ENCODE results near the gene NEDD4L.

Gene NEDD4L

DNA sequence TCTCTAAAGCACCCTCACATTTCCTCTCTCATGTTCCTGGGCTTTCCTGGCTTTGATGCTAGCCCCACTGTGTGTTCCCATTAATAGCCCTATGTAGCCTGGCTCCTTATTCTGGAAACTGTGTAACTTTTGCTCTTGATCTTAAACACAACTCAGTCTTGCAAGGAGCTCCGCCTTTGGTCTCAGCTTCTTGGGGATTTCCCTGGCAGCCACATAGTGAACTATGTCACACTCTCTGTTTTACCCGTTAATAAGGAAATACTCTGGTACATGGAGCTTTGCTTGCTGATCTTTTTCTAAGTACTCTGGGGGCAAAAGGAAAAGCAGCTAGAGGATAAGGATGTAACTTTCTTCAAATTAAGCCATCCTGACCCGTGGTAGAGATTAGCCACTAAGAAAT is 259.3 kb downstream of the NEDD4L start:
- H3K27ac Mint-ChIP-seq = peak overlapping the region; percentile 91
- H3K4me1 Mint-ChIP-seq (ENCODE audit: low read depth) = peaks cover 49% of the 10 kb centered on the region
- H3K27me3 Mint-ChIP-seq = peaks cover 8% of the 10 kb centered on the region
- H3K4me3 Mint-ChIP-seq = peak overlapping the region; percentile 58
- peaks cover 4% of the 10 kb centered on the region for H3K36me3 Mint-ChIP-seq (ENCODE audit: low read depth)
- H3K9me3 Mint-ChIP-seq = peaks cover 6% of the 10 kb centered on the region

DNA sequence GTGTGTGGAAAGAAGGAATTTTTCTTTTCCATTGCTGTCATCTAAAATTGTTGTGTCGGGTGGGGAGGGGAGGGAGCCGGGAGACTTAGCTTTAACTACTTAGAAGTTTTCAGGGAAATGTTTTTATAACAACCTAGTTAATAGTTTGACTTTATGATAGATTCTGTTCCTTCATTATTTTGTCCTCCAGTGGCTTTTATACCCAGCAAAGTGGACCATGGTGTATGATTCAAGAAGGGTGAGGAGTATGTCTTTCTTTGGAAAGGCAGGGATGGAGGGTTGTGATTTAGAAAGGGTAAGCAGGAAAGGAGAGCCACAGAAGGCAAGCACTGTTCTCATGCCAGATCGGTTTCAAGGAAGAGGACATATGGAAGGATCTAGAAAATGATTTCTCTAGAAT is 261.8 kb downstream of the NEDD4L start:
- Mint-ChIP-seq H3K27me3 (peaks cover 12% of the 10 kb centered on the region), H3K36me3 (ENCODE audit: low read depth) (peaks cover 4% of the 10 kb centered on the region), H3K27ac (no peak overlapping the region), H3K4me1 (ENCODE audit: low read depth) (peaks cover 59% of the 10 kb centered on the region), H3K9me3 (peaks cover 6% of the 10 kb centered on the region), H3K4me3 (no peak overlapping the region)

DNA sequence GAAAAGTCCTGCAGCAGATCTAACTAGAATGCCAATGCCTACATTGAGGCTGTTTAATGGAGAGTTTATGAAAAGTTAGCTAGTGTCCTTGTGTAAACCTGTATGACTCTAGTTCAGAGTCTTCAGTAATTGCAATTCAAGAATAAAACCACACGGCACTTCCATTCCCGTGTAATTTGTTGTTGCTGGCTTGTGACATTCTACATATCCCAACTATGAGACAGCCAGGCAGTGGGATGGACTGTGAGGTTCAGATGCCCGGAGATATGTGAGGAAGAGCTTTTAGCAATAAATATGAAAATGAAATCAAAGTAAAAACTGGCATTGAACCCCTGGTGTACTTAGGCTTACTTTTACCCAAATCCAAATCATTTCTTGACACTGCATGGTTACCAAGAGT is 263.4 kb downstream of the NEDD4L start:
- Mint-ChIP-seq H3K27ac (no peak overlapping the region), H3K36me3 (ENCODE audit: low read depth) (peaks cover 4% of the 10 kb centered on the region), H3K9me3 (peaks cover 6% of the 10 kb centered on the region), H3K27me3 (peaks cover 12% of the 10 kb centered on the region), H3K4me3 (no peak overlapping the region), H3K4me1 (ENCODE audit: low read depth) (peaks cover 59% of the 10 kb centered on the region)

DNA sequence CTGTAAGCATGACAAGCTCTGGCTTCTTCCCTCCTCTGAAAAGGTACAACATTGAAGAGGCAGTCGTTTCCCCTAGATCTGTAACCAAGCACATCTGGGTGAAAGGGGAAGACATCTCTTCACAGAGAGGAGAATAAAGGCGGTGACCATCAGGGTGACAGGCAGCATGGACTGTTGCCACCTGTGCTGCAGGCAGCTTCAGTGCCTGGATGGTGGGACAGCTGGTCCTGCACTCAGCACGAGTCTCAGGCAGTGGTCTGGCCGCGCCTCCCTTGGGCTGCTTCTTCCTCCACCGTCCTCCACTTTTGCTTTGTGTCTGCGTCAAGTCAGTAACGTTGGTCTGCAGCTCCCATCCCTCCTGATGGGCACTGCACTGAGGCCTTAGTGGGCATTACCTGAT is 264.4 kb downstream of the NEDD4L start:
- H3K4me3 Mint-ChIP-seq = no peak overlapping the region
- no peak overlapping the region for H3K27ac Mint-ChIP-seq
- H3K9me3 Mint-ChIP-seq = peaks cover 6% of the 10 kb centered on the region
- H3K27me3 Mint-ChIP-seq = peaks cover 12% of the 10 kb centered on the region
- H3K4me1 Mint-ChIP-seq (ENCODE audit: low read depth) = peaks cover 51% of the 10 kb centered on the region
- peaks cover 4% of the 10 kb centered on the region for H3K36me3 Mint-ChIP-seq (ENCODE audit: low read depth)

DNA sequence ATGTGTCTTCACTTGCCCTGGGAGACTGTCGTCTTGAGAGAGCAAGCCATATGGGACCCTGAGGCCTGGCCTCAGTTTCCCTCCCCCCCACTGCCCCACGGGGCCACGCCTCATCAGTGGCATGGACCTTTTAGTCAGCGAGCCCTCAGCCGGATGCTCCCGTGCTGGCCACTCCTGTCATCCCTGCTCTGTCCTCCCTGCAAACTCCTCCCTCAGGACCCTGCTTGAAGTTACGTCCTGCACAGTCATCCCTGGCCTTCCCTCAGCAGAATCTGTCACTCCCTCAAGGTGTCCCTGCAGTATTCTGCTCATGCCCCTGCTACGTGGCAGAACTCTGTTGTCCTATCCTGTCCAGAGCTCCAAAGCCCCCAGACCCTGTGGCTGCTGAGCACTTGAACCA is 265.1 kb downstream of the NEDD4L start:
- no peak overlapping the region for H3K27ac Mint-ChIP-seq

DNA sequence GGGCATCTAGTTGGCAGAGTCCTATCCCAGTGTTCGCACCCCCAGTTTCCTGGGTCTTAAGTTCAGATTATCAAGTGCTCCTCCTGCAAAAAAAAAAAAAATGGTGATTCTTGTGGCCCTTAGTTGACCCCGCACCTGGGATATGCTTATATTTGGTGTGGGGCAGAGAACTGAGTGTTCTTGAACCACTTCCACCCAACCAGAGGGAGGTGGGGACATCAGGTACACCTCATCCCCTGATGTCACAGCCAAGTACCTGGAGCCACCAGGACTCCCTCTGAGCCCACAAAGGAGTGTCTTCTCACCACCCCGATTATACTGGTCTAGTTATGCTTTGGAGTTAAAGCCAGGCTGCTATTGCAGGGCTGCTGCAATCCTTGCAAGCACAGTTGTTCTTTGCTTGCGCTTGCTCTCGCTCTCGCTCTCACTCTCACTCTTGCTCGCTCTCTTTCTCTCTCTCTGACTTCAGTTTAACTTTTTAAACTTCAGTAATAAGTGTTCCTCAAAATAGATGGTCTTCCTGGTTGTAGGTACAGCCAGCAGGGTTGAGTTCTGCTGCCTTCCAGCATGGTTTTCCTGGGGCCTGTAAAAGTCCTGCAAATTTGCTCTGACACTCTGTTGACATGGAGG is 265.7 kb downstream of the NEDD4L start:
- no peak overlapping the region for H3K27ac Mint-ChIP-seq
- H3K4me3 Mint-ChIP-seq = no peak overlapping the region
- H3K27me3 Mint-ChIP-seq = peaks cover 12% of the 10 kb centered on the region
- peaks cover 39% of the 10 kb centered on the region for H3K4me1 Mint-ChIP-seq (ENCODE audit: low read depth)
- H3K36me3 Mint-ChIP-seq (ENCODE audit: low read depth) = peaks cover 4% of the 10 kb centered on the region
- peaks cover 6% of the 10 kb centered on the region for H3K9me3 Mint-ChIP-seq

More for the DNA sequence above, 265.1 kb downstream of the NEDD4L start:
- Mint-ChIP-seq H3K9me3 (peaks cover 6% of the 10 kb centered on the region), H3K4me3 (no peak overlapping the region), H3K36me3 (ENCODE audit: low read depth) (peaks cover 4% of the 10 kb centered on the region), H3K27me3 (peaks cover 12% of the 10 kb centered on the region), H3K4me1 (ENCODE audit: low read depth) (peaks cover 45% of the 10 kb centered on the region)

DNA sequence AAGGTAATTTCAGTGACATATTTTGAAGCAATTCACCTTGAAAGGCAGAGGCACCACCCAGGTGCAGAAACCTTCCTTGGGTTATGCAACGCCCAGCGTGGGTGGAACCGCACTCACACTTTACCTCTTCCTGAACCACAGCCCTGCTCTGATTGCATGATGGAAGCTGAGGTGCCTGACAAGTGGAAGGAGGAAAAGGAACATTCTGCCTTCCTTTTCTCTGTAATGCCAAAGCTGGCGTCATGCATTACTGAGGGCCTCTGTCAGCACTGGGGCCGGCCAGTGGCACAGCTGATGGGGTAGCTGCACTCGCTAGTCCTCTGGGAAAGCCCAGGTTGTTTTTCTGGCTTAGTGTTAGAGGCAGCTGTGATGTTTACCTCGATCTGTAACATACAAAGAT is 266.5 kb downstream of the NEDD4L start:
- H3K4me1 Mint-ChIP-seq (ENCODE audit: low read depth) = peaks cover 39% of the 10 kb centered on the region
- H3K4me3 Mint-ChIP-seq = peak overlapping the region; percentile 20
- H3K27ac Mint-ChIP-seq = no peak overlapping the region
- H3K27me3 Mint-ChIP-seq = peaks cover 12% of the 10 kb centered on the region
- peaks cover 4% of the 10 kb centered on the region for H3K36me3 Mint-ChIP-seq (ENCODE audit: low read depth)
- peaks cover 6% of the 10 kb centered on the region for H3K9me3 Mint-ChIP-seq

DNA sequence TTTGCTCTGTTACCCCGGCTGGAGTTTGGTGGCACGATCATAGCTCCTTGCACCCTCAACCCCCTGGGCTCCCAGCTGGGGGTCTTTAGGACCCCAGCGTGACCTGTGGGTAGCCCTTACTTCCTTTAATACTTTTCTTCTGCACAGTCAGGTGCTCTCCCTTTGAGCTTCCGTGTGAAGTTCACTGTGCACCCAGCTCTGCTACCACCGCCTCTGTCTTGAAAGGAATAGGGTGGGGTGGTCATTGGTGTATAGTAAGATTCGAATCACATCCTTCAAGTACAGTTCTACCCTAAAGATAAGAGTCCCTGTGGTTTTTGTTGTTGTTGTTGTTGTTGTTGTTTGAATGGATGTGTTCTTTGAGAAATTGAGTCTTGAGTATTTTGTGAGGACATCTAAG is 267.4 kb downstream of the NEDD4L start:
- H3K4me1 Mint-ChIP-seq (ENCODE audit: low read depth) = peaks cover 39% of the 10 kb centered on the region
- no peaks in the 10 kb centered on the region for H3K9me3 Mint-ChIP-seq
- no peak overlapping the region for H3K27ac Mint-ChIP-seq
- H3K4me3 Mint-ChIP-seq = peak overlapping the region; percentile 7
- H3K36me3 Mint-ChIP-seq (ENCODE audit: low read depth) = no peaks in the 10 kb centered on the region
- H3K27me3 Mint-ChIP-seq = peaks cover 8% of the 10 kb centered on the region

DNA sequence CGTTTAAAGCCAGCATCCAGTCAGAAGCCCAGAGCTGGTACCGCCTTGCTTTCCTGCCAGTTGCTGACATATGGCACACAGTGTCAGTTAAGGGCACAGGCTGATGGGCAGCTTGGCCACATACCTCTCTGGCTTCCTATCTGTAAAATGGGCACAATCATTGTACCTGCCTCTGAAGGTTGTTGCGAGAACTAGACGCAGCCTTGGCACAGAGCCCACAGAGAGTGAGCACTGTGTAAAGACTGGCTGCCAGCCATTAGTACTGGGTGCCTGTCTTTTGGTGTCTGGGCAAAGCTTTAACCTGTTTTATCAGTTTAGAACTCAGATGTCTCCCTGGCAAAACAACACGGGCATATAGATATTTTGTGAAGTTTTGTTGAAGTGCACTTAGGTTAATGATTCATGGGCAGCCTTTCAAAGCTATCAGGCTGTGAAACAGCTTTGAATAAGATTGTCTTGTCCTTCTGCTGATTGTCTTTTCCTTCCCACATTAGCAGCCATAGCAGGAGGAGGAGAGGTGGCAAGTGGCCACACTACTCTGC is 269.5 kb downstream of the NEDD4L start:
- Mint-ChIP-seq H3K27ac (no peak overlapping the region), H3K36me3 (ENCODE audit: low read depth) (no peaks in the 10 kb centered on the region), H3K4me1 (ENCODE audit: low read depth) (peaks cover 53% of the 10 kb centered on the region), H3K27me3 (peaks cover 3% of the 10 kb centered on the region), H3K9me3 (no peaks in the 10 kb centered on the region), H3K4me3 (no peak overlapping the region)

DNA sequence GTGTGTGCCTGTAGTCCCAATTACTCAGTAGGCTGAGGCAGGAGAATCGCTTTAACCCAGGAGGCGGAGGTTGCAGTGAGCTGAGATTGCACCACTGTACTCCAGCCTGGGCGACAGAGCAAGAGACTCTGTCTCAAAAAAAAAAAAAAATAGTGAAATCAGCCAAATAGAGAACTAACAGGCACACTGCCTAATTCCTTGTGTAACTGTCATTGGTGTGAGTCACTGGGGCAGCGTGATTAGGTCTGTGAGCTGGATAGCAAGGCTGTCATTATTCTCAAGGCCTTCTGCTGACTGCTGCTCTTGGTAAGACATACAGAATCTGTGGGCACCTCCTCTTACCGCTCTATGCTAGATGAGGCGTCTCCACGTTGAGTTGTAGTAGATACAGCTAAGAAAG is 270.3 kb downstream of the NEDD4L start:
- H3K36me3 Mint-ChIP-seq (ENCODE audit: low read depth) = no peaks in the 10 kb centered on the region
- H3K9me3 Mint-ChIP-seq = no peaks in the 10 kb centered on the region
- peaks cover under 1% of the 10 kb centered on the region for H3K27me3 Mint-ChIP-seq
- H3K4me3 Mint-ChIP-seq = no peak overlapping the region
- H3K27ac Mint-ChIP-seq = no peak overlapping the region
- H3K4me1 Mint-ChIP-seq (ENCODE audit: low read depth) = peaks cover 48% of the 10 kb centered on the region

DNA sequence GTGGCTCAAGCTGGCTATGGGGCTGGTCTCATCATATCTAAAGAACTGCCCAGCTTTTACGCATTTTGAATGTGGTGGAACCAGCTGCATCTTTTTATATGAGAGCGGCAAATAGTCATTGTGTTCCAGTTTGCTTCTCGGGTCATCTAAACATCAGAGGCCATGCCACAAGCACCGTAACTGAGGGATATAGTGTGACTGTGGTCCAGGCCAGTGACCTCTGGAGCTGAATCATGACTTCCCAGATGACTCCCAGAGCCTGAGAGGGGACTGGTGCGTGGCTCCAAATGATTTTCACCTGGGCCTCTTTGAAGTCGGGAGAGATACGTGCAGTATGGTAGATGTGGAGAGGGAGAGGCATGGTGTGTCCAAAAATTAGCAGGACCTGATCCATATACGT is 271.0 kb downstream of the NEDD4L start:
- Mint-ChIP-seq H3K27ac (no peak overlapping the region), H3K4me3 (no peak overlapping the region), H3K27me3 (no peaks in the 10 kb centered on the region), H3K36me3 (ENCODE audit: low read depth) (no peaks in the 10 kb centered on the region), H3K4me1 (ENCODE audit: low read depth) (peaks cover 40% of the 10 kb centered on the region), H3K9me3 (no peaks in the 10 kb centered on the region)

DNA sequence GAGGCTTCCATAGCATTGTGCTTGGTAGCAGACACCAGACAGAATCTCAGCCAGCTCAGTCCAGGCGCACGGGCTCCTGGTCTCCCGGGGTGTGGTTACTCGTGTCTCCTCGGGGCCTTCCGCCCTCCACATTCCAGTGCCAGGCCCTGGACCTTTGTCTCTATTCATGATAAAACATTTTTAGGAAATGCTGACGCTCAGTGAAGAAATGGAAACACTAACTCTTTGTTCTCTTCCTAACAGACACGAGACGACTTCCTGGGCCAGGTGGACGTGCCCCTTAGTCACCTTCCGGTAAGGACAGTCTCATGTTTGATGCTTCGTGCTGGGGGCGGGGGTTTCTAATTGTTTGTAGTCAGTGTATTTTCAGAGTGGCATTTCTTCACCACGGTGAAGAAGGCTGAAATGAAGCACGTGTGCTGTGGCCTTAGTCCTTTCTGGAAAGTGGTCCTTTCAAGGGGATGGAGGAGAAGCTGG is 271.8 kb downstream of the NEDD4L start:
- H3K9me3 Mint-ChIP-seq = no peaks in the 10 kb centered on the region
- no peaks in the 10 kb centered on the region for H3K27me3 Mint-ChIP-seq
- no peaks in the 10 kb centered on the region for H3K36me3 Mint-ChIP-seq (ENCODE audit: low read depth)
- no peak overlapping the region for H3K4me3 Mint-ChIP-seq
- peaks cover 33% of the 10 kb centered on the region for H3K4me1 Mint-ChIP-seq (ENCODE audit: low read depth)
- H3K27ac Mint-ChIP-seq = no peak overlapping the region

DNA sequence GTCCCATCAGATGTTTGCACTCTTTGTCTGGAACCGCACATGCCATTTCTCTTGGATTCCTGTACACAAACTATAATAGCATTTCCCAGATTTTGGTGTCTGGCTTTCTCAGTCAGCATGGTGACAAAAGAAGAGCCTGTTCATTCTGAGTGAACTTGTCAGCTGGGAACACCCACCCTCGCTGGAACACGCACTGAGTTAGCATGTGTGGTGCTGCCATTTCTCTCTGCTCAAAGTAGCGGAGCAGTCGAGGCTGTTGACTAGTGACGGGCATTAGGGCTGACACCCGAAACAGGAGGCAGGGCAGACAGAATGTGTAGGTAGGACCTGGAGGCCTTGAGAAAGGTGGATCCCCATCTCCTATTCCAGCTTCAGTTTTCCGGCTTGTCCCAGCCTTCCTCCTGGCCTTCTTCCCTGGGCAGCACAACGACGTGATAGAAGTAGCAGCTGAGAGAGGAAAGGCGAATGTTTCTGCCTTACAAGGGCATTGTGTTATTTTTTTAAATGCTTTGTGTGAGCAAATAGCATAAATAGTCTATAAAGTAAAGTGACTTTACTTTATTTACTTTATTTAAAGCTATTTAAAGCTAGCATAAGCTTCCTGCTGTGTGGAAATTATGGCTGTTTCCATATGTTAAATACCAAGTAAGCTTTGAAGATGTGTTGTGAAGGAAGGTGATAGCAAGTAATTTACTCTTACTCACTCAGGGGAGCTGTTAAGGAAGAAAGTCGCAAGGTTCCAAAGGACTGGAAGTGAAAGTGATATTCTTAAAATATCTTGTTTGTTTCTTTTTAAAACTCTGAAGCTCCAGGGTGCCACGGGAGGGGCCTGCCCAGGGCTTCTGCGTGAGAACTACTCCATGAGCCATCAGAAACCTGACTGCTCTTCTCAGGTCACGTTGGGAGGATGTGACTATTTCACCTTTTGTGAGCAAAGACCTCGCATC is 272.6 kb downstream of the NEDD4L start:
- H3K4me1 Mint-ChIP-seq (ENCODE audit: low read depth) = peaks cover 25% of the 10 kb centered on the region
- no peak overlapping the region for H3K4me3 Mint-ChIP-seq
- H3K36me3 Mint-ChIP-seq (ENCODE audit: low read depth) = no peaks in the 10 kb centered on the region
- H3K27me3 Mint-ChIP-seq = no peaks in the 10 kb centered on the region
- H3K27ac Mint-ChIP-seq = no peak overlapping the region
- H3K9me3 Mint-ChIP-seq = no peaks in the 10 kb centered on the region

DNA sequence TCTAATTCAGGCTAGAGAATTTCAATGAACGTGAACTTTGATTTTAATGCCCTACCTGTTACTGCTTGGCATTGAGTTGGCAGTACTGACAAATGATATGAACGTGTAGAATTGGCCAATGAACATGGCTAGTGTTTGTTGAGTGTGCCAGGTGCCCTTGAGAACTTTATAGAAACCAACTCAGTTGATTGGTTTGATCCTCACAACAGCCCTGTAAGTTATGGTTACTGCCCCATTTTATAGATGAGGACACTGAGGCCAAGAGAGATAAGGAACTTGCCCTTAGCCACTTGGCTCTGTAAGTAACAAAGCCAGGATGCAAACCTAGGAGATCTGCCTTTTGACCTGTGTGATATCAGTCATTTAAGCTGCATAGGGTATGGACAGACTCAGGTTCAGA is 275.7 kb downstream of the NEDD4L start:
- H3K27me3 Mint-ChIP-seq = no peaks in the 10 kb centered on the region
- H3K9me3 Mint-ChIP-seq = no peaks in the 10 kb centered on the region
- no peaks in the 10 kb centered on the region for H3K36me3 Mint-ChIP-seq (ENCODE audit: low read depth)
- H3K4me1 Mint-ChIP-seq (ENCODE audit: low read depth) = peaks cover 19% of the 10 kb centered on the region
- H3K4me3 Mint-ChIP-seq = no peak overlapping the region
- no peak overlapping the region for H3K27ac Mint-ChIP-seq

DNA sequence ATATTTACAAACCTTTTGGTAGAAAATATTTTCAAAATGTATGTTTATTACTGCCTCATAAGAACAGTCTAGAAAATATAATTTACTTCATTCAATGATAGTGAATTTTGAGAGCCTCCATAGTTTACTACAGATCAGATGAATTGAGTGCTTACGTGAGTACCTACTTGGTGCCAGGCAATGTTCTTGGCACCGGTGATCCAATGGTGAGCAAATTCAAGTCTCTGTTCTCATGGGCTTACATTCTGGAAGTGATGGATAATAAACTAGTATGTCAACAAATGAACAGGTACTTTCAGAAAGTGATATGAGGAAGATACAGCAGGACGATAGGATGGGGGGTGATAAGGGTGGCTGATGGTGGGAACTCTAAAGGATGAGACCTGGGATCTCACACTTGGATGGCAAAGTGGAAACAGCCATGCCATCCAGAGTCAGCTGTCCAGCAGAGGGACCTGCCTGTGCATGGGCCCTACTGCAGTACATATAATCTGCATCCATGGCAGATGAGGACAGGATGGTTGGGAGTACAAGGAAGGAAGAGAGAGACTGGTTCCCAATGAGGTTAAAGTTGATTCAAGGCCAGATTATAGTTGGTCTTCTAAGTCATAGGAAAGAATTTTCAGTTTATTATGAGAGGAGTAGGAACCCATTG is 277.0 kb downstream of the NEDD4L start:
- Mint-ChIP-seq H3K27ac (no peak overlapping the region), H3K4me3 (no peak overlapping the region), H3K36me3 (ENCODE audit: low read depth) (no peaks in the 10 kb centered on the region), H3K9me3 (no peaks in the 10 kb centered on the region), H3K27me3 (no peaks in the 10 kb centered on the region), H3K4me1 (ENCODE audit: low read depth) (peaks cover 19% of the 10 kb centered on the region)

Measured in stimulated activated naive CD8-positive, alpha-beta T cell treated with anti-CD3 and anti-CD28 coated beads, Interleukin-15, Interleukin-2, amounts not matched to agents 100 ng/mL and 50 ng/mL, for 24 hours (primary cell).